Adrenal gland (tissue), 12 donors: Measurements from ENCODE around the gene LAMA2. TPM values are rescaled to one million over a fixed set of nuclear protein-coding genes. Genes with fewer than 3 reads are reported as not detected.

ENCODE experiments used
- DNase-seq, 7 donors: peaks; one replicate each; pipeline ENCODE4 v3.0.0-alpha.2; 2019 to 2020
- H3K27ac ChIP-seq, 5 donors: fragments of 200-600 bp; sonication (generic) in 4 of 5; 1 replicate in 3 of 5; 2 replicates in 2 of 5; pipeline versions ENCODE4 v1.5.1 to v1.8.0; 2016 to 2020; ENCODE audit warnings: mild to moderate bottlenecking in 1 of 5
- H3K27me3 ChIP-seq: fragments of 200-600 bp; 2 replicates; pipeline ENCODE4 v1.8.0; 2021
- H3K36me3 ChIP-seq, 2 donors: fragments of 200-600 bp; replicated peaks in 1 of 2; 1 replicate in 1 of 2; 2 replicates in 1 of 2; pipeline versions ENCODE4 v1.5.1 to v1.8.0; 2018 to 2022
- H3K4me1 ChIP-seq, 2 donors: fragments of 200-600 bp; replicated peaks in 1 of 2; 1 replicate in 1 of 2; 2 replicates in 1 of 2; pipeline versions ENCODE4 v1.5.1 to v1.8.0; 2018 to 2021
- H3K4me3 ChIP-seq, 4 donors: fragments of 200-600 bp; sonication (generic) in 3 of 4; one replicate each; pipeline ENCODE4 v1.5.1; 2016 to 2018
- H3K9me3 ChIP-seq, 3 donors: fragments of 200-600 bp; sonication (generic) in 1 of 3; replicated peaks in 1 of 3; 1 replicate in 2 of 3; 2 replicates in 1 of 3; pipeline versions ENCODE4 v1.5.1 to v1.8.0; 2016 to 2021
- CTCF ChIP-seq, 6 experiments: fragments of 450-650 bp in 4 of 6; fragments of 200-600 bp in 2 of 6; sonication (generic) in 1 of 6; IDR thresholded peaks; 1 replicate in 5 of 6; 2 replicates in 1 of 6; pipeline versions ENCODE4 v1.5.1 to v1.8.0; 2016 to 2021; ENCODE audit warnings: antibody characterized with exemption in 6 of 6, mild to moderate bottlenecking in 2 of 6, moderate library complexity in 1 of 6
- POLR2A ChIP-seq, 2 donors: fragments of 450-650 bp; IDR thresholded peaks; one replicate each; pipeline ENCODE4 v1.6.1; 2017; ENCODE audit warnings: antibody characterized with exemption in 2 of 2, mild to moderate bottlenecking in 2 of 2, moderate library complexity in 1 of 2
- WGBS, 4 donors: extraction: QIAGEN DNeasy Blood & Tissue Kit in 2 of 4; methylation state at CpG; one replicate each; pipeline versions ENCODE4 v1.1.5 to v1.1.7; 2013 to 2017; 5-methylcytosine and 5-hydroxymethylcytosine counted together
- intact Hi-C, 2 donors: fragments of 100-400 bp; cut with DNase I; formaldehyde crosslinking; loops; one replicate each; pipeline versions ENCODE4 v1.14.1 to v1.15.0; 2022 to 2023
- polyA plus RNA-seq, 3 donors: library from polyadenylated mRNA; stranded (reverse); fragments of 200-250 nt in 2 of 3; fragments of 350-450 nt in 1 of 3; fragmentation: Illumina TruSeq in 1 of 3; extraction: RNeasy Lipid Tissue Mini Kit (QIAGEN cat#74804) in 1 of 3; gene quantifications; one replicate each; pipeline ENCODE4 v1.2.3, GENCODE V29; 2013 to 2014
- total RNA-seq, 9 donors: library from RNA; depleted of rRNA in 4 of 9; stranded (reverse); fragments of >200 nt in 4 of 9; fragments of 120-200 nt in 1 of 9; fragmentation: NEBNext Ultra II Directional in 1 of 9; extraction: Animal tissue kit (Norgen Biotek cat#: 25700) in 1 of 9; gene quantifications; one replicate each; pipeline versions ENCODE4 v1.1.0 to v1.2.4, GENCODE V29; 2013 to 2023
- donor health status: healthy with polysubstance abuse.
- donor health status: Bipolar disorder and iron deficiency.
- donor health status: DM: yes; HTN: yes; CAD: no.
- donor health status: DM: no; HTN: no; CAD: no.
- donor health status: DM: no; HTN: no; CAD: no.
- donor health status: DM: yes; HTN: yes; CAD: no.

LAMA2 gene
- total and polyA plus RNA-seq, 12 donors = 5.8 to 105 (median 38.9) TPM

GRCh38 chr6:129055796-129056195 is 172.9 kb downstream of the LAMA2 start:
- no peaks in the 10 kb centered on the region for H3K36me3 ChIP-seq
- H3K27ac ChIP-seq = no peak overlapping the region
- WGBS, 4 donors = 39 to 52% (median 45%) methylated on average over 3 of the region's 3 CpGs
- intact Hi-C loops = no loop called here
- no peak for DNase-seq
- H3K9me3 ChIP-seq = no peaks in the 10 kb centered on the region
- peaks cover 0 to 5% of the 10 kb centered on the region in 2 donors for H3K4me1 ChIP-seq
- no peak for TF ChIP-seq CTCF (IDR thresholded peaks at IDR 0.05)
- no peak for TF ChIP-seq POLR2A (IDR thresholded peaks at IDR 0.05)
- no peaks in the 10 kb centered on the region for H3K27me3 ChIP-seq
- no peak overlapping the region for H3K4me3 ChIP-seq

- no peaks in the 10 kb centered on the region for H3K9me3 ChIP-seq
- peaks cover 0 to 5% of the 10 kb centered on the region in 2 donors for H3K4me1 ChIP-seq
- no peaks in the 10 kb centered on the region for H3K36me3 ChIP-seq
- H3K4me3 ChIP-seq = no peak overlapping the region
- 58 to 82% (median 72%) methylated on average over 2 of the region's 2 CpGs for WGBS, 4 donors
- no peak for DNase-seq
- TF ChIP-seq POLR2A (IDR thresholded peaks at IDR 0.05) = no peak
- no peak for TF ChIP-seq CTCF (IDR thresholded peaks at IDR 0.05)
- no peak overlapping the region for H3K27ac ChIP-seq
- no peaks in the 10 kb centered on the region for H3K27me3 ChIP-seq
- intact Hi-C loops = no loop called here
Observed at GRCh38 chr6:129059650-129060049, 176.7 kb downstream of the LAMA2 start.

GRCh38 chr6:129069006-129069405 is 186.1 kb downstream of the LAMA2 start:
- no peak for TF ChIP-seq CTCF (IDR thresholded peaks at IDR 0.05)
- TF ChIP-seq POLR2A (IDR thresholded peaks at IDR 0.05) = no peak
- no peak overlapping the region for H3K27ac ChIP-seq

GRCh38 chr6:129073051-129073450 is 190.1 kb downstream of the LAMA2 start:
- DNase-seq = no peak
- H3K27me3 ChIP-seq = no peaks in the 10 kb centered on the region
- H3K9me3 ChIP-seq = no peaks in the 10 kb centered on the region
- no peak overlapping the region for H3K27ac ChIP-seq
- no peak overlapping the region for H3K4me3 ChIP-seq
- WGBS, 4 donors = 90 to 98% (median 96%) methylated on average over 2 of the region's 2 CpGs
- H3K36me3 ChIP-seq = no peaks in the 10 kb centered on the region
- TF ChIP-seq POLR2A (IDR thresholded peaks at IDR 0.05) (no peak), CTCF (IDR thresholded peaks at IDR 0.05) (no peak)
- H3K4me1 ChIP-seq = no peaks in the 10 kb centered on the region
- intact Hi-C loops = no loop called here

More at GRCh38 chr6:129069006-129069405, 186.1 kb downstream of the LAMA2 start:
- no peaks in the 10 kb centered on the region for H3K4me1 ChIP-seq
- H3K9me3 ChIP-seq = no peaks in the 10 kb centered on the region
- H3K4me3 ChIP-seq = no peak overlapping the region
- H3K27me3 ChIP-seq = no peaks in the 10 kb centered on the region
- intact Hi-C loops = no loop called here
- H3K36me3 ChIP-seq = no peaks in the 10 kb centered on the region
- DNase-seq = no peak
